Measurements from ENCODE around the gene C19orf12. TPM values are rescaled to one million over a fixed set of nuclear protein-coding genes. Genes with fewer than 3 reads are reported as not detected.

C19orf12 gene
- total RNA-seq: 21.0 TPM

GRCh38 chr19:29714953-29715700 is at the start of gene C19orf12:
C19orf12 (minus strand) TSS chr19:29715261; CDS start chr19:29708413, 6,848 bp downstream.

GRCh38 chr19:29665215-29665825 is 49.7 kb downstream of the C19orf12 start, which contains the start of gene PLEKHF1:
PLEKHF1 (plus strand) TSS chr19:29665461; CDS start chr19:29673840, 8,379 bp downstream.

Other genes starting within 250 kb of the C19orf12 start
- gene VSTM2B, start 189.3 kb downstream of the C19orf12 start, total RNA-seq: 0.18 TPM
- gene POP4, start 109.0 kb downstream of the C19orf12 start, total RNA-seq: 72.2 TPM
- gene PLEKHF1, start 49.8 kb downstream of the C19orf12 start, total RNA-seq: 8.2 TPM
- gene CCNE1, start 96.7 kb upstream of the C19orf12 start, total RNA-seq: 3.6 TPM
- 44.5 TPM for gene URI1, start 227.0 kb upstream of the C19orf12 start, total RNA-seq

All from metanephros (tissue), 1 donor.